HG03460 (cell line): ENCODE results near the gene TMEM167B.
"Not testable (repeated sequence)": the region's sequence is repeated elsewhere in the genome, so short reads cannot be mapped to it uniquely, and the experiment has no call there.

Experiments used
- ATAC-seq: cut with Tn5 transposase; IDR thresholded peaks from one replicate; pipeline ENCODE4 v1.9.1; 2021; ENCODE audit not compliant: unreplicated experiment

Gene TMEM167B

GRCh38 chr1:109090196-109091077 is at the start of gene TMEM167B:
Gene TMEM167B (plus strand): TSS chr1:109090764. CDS start chr1:109090873, 109 bp downstream.
- ATAC-seq, result peak; percentile 91

GRCh38 chr1:109040989-109041620 is 49.5 kb upstream of the TMEM167B start:
- peak; percentile 24 for ATAC-seq

DNA sequence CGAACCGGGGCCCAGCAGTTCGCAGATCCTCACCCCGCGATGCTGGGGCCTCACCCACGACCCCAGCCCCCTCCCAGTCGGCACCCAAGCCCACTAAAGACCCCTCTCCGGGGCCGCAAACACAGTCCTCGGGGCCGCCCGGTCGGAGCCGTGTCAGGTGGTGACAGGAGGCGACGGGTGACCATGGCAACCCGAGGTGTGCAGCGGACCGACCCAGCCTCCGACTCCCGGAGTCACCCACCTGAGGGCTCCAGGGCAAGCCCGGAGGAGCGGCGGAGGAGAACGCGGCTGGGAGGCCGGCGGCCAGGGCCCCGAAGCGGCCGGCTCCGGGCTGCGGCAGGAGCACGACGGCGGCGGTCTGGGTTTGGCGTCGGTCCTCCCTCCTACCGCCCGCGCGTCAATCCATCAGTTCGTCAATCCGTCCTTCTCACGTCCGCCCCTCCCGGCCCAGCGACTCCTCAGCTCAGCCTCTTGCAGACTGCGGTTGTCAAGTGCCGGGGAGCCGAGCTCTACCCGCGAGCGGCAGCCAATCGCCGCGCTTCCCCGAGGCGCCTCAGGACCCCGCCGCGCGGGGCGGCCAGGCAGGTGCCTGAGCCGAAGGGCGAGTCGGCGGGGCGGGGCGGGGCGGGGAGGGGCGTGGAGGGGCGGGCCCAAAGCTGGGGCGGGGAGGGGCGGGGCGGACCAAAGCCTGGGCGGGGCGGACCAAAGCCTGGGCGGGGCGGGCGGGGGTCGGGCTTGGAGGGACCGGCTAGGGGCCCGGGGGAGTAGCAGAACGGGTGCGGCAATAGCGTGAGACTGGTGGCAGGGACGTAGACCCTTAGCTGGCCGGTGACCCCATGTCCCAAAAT is 48.7 kb upstream of the TMEM167B start, which contains the start of gene WDR47:
Gene WDR47 (minus strand): TSS at position 482 of the 848 bp plus-strand sequence. CDS start 18,590 bp downstream, outside the sequence.
- ATAC-seq, result peak; percentile 91

DNA sequence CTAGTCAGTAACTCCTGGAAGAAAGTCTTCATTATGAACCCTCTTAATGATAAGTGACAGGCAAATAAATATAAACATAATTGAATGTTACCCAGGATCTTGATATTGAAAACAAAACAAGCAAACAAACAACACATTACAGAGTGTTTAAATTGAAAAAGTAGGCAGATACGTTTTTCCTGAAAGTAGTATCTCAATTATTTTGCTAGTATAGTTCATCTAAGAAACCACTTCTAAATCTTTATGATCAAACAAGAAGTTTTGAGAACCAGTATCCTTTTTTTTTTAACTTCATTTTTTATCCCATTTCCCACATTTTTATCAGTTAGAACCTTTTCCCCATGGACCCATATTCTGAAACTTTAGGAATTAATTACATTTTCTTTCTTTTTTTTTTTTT is 45.0 kb upstream of the TMEM167B start:
- ATAC-seq, result no peak

- no peak for ATAC-seq
These were observed 43.9 kb upstream of the TMEM167B start for GRCh38 chr1:109046671-109047070.

DNA sequence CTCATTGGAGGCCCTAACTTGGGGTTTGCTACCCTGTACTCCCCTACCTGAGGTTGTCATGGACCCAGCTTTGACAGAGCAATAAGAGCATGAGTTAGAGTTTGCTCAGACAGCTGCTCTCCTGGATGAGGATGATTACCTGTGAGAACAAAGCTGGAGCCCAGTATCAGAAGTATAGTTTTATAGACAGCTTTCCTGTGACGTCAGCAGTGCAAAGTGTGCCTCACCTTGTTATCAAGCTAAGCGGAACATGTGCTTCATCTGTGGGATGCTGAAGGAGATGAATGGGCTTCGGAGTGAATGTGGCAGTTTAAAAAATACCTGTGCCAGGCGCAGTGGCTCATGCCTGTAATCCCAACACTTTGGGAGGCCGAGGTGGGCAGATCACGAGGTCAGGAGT is 43.2 kb upstream of the TMEM167B start:
- ATAC-seq, result no peak

- ATAC-seq, result no peak
These were observed 42.2 kb upstream of the TMEM167B start for GRCh38 chr1:109048335-109048734.

DNA sequence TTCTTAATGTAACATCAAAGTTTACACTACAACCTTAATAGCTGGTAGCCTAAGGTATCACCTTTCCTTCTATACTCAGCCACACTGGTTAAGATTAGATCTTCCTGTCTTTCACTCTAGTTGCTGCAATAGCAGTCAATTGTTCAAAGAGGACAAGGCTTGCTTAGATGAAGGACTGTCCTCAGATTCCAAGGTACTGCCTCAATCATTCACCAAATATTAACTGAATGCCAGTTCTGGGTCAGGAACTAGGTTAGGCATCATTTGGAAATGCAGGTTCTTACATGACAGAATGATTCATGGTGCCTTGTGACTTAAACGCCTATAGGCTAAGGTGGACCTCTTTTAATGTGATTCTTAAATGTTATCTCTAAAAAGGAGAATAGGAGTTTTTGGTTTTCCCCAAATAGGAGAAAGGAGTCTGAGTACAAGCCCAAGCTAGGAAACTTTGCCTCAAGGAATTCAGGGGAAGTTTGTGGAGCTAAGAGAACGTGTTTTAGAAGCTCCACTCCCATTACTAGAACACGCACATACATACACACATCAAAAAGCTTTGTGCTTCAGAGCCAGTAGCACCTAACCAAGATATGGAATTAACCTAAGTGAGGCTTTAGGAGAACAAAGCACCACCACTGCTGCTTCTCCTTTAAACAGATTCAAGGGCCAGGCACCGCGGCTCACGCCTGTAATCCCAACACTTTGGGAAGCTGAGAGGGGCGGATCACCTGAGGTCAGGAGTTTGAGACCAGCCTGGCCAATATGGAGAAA is 40.2 kb upstream of the TMEM167B start:
- ATAC-seq, result no peak

GRCh38 chr1:109052145-109052544 is 38.4 kb upstream of the TMEM167B start:
- ATAC-seq, result not testable (repeated sequence)

GRCh38 chr1:109056064-109056463 is 34.5 kb upstream of the TMEM167B start:
- no peak for ATAC-seq

DNA sequence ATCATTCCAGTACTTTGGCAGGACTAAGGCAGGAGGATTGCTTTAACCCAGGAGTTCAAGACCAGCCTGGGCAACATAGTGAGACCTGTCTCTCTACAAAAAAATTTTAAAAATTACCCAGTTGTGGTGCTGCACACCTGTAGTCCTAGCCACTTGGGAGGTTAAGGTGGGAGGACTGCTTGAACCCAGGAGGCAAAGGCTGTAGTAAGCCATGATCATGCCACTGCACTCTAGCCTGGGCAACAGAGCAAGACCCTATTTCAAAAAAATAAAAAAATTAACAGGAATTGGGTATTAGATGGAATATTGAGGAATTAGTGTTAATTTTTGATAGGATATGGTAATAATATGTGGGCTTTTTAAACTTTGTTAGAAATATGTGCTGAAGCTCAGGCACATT is 31.5 kb upstream of the TMEM167B start:
- ATAC-seq, result no peak

GRCh38 chr1:109060707-109061106 is 29.9 kb upstream of the TMEM167B start:
- no peak for ATAC-seq

DNA sequence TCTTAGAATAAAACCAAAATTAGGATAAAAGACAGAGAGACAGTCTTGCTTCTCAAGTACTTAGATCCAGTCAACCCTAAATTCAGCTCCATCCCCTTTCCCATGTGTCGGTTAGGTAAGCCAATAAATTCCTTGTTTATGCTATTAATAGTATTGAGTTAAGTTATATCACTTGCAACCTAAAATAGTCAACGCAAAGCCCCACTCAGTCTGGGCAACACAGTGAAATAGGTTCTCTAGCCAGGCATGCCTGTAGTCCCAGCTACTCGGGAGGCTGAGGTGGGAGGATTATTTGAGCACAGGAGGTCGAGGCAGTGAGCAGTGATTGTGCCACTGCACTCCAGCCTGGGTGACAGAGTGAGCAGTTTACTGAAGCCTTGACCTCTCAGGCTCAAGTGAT is 29.4 kb upstream of the TMEM167B start:
- ATAC-seq, result no peak

DNA sequence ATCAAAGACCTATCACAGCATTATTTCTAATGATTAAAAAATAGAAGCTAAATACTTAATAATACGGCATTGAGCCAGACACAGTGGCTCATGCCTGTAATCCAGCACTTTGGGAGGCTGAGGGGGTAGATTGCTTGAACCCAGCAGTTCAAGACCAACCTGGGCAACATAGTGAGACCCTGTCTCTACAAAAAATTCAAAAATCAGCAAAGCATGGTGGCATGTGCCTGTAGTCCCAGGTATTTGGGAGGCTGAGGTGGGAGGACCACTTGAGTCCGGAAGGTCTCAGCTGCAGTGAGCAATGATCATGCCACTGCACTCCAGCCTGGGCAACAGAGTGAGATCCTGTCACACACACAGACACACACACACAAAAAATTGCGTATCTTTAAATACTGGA is 25.4 kb upstream of the TMEM167B start:
- no peak for ATAC-seq

- no peak for ATAC-seq
These were observed 22.7 kb upstream of the TMEM167B start for GRCh38 chr1:109067883-109068282.

DNA sequence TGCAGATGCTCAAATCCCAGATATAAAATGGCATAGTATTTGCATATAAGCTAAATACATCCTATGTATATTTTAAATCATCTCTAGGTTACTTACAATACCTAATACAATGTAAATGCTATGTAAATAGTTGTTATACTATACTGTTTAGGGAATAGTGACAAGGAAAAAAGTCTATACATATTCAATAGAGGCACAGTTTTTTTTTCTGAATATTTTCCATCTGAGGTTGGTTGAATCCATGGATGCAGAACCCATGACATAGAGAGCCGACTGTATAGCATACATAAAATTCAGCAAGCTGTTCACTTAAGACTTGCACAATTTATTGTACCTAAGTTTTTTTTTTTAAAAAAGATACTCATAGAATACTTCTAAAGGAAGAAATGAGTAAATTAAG is 21.3 kb upstream of the TMEM167B start:
- no peak for ATAC-seq

DNA sequence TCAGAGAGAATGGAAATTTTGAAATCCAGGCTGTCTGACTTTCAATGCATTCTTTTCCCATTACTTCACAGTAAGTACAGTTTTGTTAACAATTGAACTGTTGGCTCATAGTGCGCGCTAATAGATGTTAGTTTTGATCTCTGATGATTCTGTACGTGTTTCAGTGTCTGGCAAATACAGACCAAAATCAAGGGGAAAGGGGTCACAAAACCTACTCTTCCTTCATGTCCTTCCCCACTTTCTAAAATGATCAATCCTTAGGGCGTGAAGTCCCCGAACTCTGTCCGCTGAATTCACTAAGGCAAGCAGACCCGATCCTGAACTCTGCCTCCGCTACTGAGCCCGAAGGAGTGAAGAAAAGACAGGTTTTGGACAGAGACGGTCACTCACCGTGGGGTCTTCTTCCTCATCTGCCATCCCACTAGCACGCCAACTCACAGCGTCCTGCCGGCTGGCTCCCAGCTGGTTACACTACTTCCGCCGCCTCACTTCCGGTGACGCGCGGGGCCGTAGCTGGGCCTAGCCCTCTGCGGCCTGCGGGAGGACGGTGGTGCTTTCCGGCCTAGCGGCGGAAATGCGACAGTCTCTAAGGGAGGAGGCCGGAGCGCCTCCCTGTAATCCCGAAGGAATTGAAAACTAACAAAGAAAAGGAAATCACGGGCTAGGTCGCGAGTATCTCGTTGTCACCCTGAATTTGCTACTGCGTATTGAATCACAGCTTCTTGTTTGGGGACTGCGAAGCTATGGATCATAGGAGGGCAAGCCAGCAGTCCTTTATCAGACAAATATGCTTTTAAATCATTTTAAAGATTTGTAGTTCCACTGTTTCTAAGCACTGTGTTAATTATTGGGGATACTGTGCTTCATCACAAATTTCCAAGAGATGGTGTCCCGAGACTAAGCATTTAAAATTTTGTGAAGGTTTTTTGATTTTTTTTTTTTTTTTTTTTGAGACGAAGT is 14.8 kb upstream of the TMEM167B start, which contains the start of gene TAF13:
Gene TAF13 (minus strand): TSS at position 473 of the 960 bp plus-strand sequence. CDS start 56 bp downstream, at position 417.
- ATAC-seq, result peak; percentile 100

DNA sequence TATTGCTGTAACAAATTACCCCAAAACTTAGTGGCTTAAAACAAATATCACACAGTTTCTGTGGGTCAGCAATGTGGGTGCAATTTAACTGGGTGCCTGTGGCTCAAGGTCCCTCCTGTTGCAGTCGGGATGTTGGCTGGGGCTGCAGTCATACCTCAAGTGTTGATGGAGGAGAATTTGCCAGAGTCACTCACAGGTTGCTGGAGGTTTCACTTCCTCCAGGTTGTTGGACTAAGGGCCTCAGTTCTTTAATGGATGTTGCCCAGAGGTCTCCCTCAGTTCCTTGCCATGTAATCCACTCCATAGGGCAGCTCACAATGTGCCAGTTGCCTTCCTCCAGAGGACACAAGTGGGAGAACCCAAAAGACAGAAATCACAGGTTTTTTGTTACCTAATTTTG is 12.2 kb upstream of the TMEM167B start:
- no peak for ATAC-seq

- no peak for ATAC-seq
These were observed 11.3 kb upstream of the TMEM167B start for GRCh38 chr1:109079240-109079622.
